Ishikawa (cell line): ENCODE results near the gene ADAMTS13.

Experiments
- CEBPB ChIP-seq: IDR thresholded peaks from 2 replicates; pipeline ENCODE4 v1.6.1; 2012
- CREB1 ChIP-seq: IDR thresholded peaks from 2 replicates; pipeline ENCODE4 v1.6.1; 2012; ENCODE audit warnings: low read depth
- EGR1 ChIP-seq: IDR thresholded peaks from 2 replicates; pipeline ENCODE4 v1.6.1; 2012
- EP300 ChIP-seq: IDR thresholded peaks from 2 replicates; pipeline ENCODE4 v1.6.1; 2012; ENCODE audit warnings: borderline replicate concordance
- FOXM1 ChIP-seq: IDR thresholded peaks from 2 replicates; pipeline ENCODE4 v1.6.1; 2012; ENCODE audit warnings: low read depth, borderline replicate concordance
- NFIC ChIP-seq: IDR thresholded peaks from 2 replicates; pipeline ENCODE4 v1.6.1; 2012
- RAD21 ChIP-seq: IDR thresholded peaks from 2 replicates; pipeline ENCODE4 v1.6.1; 2012; ENCODE audit warnings: low read depth
- TAF1 ChIP-seq: IDR thresholded peaks from 2 replicates; pipeline ENCODE4 v1.6.1; 2012; ENCODE audit warnings: low read depth, mild to moderate bottlenecking
- TCF12 ChIP-seq: IDR thresholded peaks from 2 replicates; pipeline ENCODE4 v1.6.1; 2012; ENCODE audit warnings: low read depth
- TEAD4 ChIP-seq: IDR thresholded peaks from 2 replicates; pipeline ENCODE4 v1.6.1; 2012
- YY1 ChIP-seq: IDR thresholded peaks from 2 replicates; pipeline ENCODE4 v1.6.1; 2012; ENCODE audit warnings: low read depth
- ZBTB7A ChIP-seq: IDR thresholded peaks from 2 replicates; pipeline ENCODE4 v1.6.1; 2012; ENCODE audit warnings: low read depth
- TF ChIP-seq, protein P1 (sequence below): IDR thresholded peaks from 2 replicates; pipeline ENCODE4 v1.6.1; 2012
- TF ChIP-seq, protein P2 (sequence below): IDR thresholded peaks from 2 replicates; pipeline ENCODE4 v1.6.1; 2012; ENCODE audit warnings: low read depth, mild to moderate bottlenecking
- TF ChIP-seq, protein P3 (sequence below): IDR thresholded peaks from 2 replicates; pipeline ENCODE4 v1.6.1; 2012

Gene ADAMTS13

DNA sequence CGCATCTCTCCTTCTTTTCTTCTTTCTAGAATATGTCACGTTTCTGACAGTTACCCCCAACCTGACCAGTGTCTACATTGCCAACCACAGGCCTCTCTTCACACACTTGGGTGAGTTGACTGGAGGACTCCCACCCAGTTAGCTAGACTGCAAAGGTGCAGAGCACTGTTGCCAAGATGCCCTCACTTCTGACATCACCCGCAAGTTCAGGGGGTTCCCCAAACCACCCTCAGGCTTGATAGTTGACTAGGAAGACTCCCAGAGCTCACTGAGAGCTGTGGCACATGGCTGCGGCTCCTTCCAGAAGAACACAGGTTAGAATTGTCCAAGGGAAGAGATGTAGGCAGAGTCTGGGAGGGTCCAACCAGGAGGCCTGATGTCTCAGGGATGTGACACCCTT lies 17.2 kb downstream of the ADAMTS13 start:
- TF ChIP-seq CREB1, result no peak
- TF ChIP-seq, protein P1, sequence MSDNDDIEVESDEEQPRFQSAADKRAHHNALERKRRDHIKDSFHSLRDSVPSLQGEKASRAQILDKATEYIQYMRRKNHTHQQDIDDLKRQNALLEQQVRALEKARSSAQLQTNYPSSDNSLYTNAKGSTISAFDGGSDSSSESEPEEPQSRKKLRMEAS, result no peak

DNA sequence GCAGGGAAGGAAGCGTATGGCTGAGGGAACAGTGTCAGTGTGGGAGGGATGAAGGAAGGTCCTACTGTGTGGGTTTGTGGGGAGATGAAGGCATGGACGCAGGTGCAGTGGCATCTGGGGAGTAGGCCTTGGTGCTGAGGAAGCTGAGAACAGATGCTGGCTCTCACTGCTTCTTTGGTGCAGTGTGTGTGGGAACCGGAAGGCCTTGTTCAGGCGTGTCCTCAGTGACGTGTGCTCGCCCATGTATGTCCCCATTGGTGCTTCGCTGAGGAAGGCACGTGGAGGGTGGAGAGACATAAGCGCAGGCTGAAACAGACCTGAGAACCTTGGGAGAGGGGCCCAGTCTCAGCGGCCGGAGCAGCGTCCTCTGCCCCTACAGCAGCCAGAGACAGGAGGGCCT lies 18.7 kb downstream of the ADAMTS13 start:
- no peak for TF ChIP-seq CREB1
- no peak for TF ChIP-seq FOXM1
- no peak for TF ChIP-seq EGR1
- TF ChIP-seq NFIC, result no peak

DNA sequence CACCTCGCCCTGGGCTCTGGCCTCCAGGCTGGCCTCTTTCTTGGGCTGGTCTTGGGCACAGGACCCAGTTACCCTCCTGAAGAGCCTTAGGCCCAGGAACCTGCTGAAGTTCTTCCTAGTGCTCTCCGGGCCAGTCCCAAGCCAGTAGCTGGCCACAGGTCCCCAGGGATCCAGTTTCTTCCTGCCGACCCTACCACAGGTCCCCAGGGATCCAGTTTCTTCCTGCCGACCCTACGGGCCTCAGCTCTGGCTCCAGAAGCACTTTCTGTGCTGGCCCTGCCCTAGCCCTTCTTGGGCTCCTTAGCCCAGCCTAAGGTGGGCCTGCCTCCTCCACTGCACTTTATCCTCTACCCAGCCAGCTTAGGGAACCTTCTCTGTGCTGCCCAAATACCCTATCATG lies 19.4 kb downstream of the ADAMTS13 start:
- TF ChIP-seq EP300 (no peak), TEAD4 (no peak), NFIC (no peak), CREB1 (no peak), RAD21 (no peak), CEBPB (no peak), TAF1 (no peak), EGR1 (no peak), ZBTB7A (no peak), YY1 (no peak), TCF12 (no peak), FOXM1 (no peak)
- TF ChIP-seq, protein P2, sequence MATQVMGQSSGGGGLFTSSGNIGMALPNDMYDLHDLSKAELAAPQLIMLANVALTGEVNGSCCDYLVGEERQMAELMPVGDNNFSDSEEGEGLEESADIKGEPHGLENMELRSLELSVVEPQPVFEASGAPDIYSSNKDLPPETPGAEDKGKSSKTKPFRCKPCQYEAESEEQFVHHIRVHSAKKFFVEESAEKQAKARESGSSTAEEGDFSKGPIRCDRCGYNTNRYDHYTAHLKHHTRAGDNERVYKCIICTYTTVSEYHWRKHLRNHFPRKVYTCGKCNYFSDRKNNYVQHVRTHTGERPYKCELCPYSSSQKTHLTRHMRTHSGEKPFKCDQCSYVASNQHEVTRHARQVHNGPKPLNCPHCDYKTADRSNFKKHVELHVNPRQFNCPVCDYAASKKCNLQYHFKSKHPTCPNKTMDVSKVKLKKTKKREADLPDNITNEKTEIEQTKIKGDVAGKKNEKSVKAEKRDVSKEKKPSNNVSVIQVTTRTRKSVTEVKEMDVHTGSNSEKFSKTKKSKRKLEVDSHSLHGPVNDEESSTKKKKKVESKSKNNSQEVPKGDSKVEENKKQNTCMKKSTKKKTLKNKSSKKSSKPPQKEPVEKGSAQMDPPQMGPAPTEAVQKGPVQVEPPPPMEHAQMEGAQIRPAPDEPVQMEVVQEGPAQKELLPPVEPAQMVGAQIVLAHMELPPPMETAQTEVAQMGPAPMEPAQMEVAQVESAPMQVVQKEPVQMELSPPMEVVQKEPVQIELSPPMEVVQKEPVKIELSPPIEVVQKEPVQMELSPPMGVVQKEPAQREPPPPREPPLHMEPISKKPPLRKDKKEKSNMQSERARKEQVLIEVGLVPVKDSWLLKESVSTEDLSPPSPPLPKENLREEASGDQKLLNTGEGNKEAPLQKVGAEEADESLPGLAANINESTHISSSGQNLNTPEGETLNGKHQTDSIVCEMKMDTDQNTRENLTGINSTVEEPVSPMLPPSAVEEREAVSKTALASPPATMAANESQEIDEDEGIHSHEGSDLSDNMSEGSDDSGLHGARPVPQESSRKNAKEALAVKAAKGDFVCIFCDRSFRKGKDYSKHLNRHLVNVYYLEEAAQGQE, result no peak
- TF ChIP-seq, protein P3, sequence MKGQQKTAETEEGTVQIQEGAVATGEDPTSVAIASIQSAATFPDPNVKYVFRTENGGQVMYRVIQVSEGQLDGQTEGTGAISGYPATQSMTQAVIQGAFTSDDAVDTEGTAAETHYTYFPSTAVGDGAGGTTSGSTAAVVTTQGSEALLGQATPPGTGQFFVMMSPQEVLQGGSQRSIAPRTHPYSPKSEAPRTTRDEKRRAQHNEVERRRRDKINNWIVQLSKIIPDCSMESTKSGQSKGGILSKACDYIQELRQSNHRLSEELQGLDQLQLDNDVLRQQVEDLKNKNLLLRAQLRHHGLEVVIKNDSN, result no peak
- TF ChIP-seq, protein P1, result no peak

DNA sequence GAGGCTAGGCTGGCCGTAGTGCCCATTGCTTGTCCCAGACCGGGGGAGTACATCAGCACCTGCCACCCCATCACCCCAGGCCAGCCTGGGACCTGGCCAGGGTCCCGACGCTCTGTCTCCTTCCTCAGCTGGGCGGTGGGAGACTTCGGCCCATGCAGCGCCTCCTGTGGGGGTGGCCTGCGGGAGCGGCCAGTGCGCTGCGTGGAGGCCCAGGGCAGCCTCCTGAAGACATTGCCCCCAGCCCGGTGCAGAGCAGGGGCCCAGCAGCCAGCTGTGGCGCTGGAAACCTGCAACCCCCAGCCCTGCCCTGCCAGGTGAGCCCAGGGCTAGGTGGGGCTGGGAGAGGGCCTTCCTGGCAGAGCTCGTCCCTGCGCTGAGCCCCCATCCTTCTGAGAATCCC lies 21.1 kb downstream of the ADAMTS13 start:
- TF ChIP-seq TEAD4 (no peak), TCF12 (no peak), CREB1 (no peak), CEBPB (no peak), NFIC (no peak), RAD21 (no peak), EGR1 (no peak), YY1 (no peak), EP300 (no peak), FOXM1 (no peak), ZBTB7A (no peak), TAF1 (no peak)
- TF ChIP-seq, protein P3, result no peak
- TF ChIP-seq, protein P1, result no peak
- TF ChIP-seq, protein P2, result no peak

DNA sequence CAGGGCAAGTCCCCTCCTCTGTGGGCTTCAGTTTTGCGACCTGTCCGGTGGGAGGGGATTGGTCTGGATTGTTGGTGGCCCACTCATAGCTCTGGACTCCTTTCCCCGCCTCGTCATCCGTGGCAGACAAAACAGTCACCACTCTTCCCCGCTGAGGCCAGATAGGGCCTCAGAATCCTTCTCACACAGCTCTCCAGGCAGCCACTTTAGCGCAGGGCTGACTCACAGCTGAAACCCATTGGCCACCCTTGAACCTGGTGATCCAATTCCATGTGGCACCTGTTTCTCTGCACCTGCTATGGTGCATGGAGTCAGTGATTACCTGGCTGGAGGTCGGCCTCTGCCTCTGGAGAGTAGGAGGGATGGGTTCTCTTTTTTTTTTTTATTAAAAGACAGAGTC lies 21.8 kb downstream of the ADAMTS13 start:
- TF ChIP-seq EP300 (no peak), NFIC (no peak), YY1 (no peak), ZBTB7A (no peak), CEBPB (no peak), CREB1 (no peak), TEAD4 (no peak), TCF12 (no peak), RAD21 (no peak), TAF1 (no peak), FOXM1 (no peak), EGR1 (no peak)
- TF ChIP-seq, protein P3, result no peak
- TF ChIP-seq, protein P1, result no peak
- TF ChIP-seq, protein P2, result no peak
